Muscle of leg (tissue), 11 donors: Measurements from ENCODE around the gene ZXDC. TPM values are rescaled to one million over a fixed set of nuclear protein-coding genes. Genes with fewer than 3 reads are reported as not detected.

Experiments used
- DNase-seq: peaks from one replicate; pipeline ENCODE4 v3.0.0; 2013
- H3K27ac ChIP-seq: one replicate; pipeline ENCODE4 v1.5.1; 2013; ENCODE audit warnings: mild to moderate bottlenecking, low read length, control low read depth
- H3K27me3 ChIP-seq: one replicate; pipeline ENCODE4 v1.6.1; 2013; ENCODE audit warnings: low read length; ENCODE audit not compliant: control insufficient read depth, insufficient read depth
- H3K36me3 ChIP-seq: one replicate; pipeline ENCODE4 v1.6.1; 2013; ENCODE audit warnings: low read length; ENCODE audit not compliant: control insufficient read depth, insufficient read depth
- H3K4me1 ChIP-seq: one replicate; pipeline ENCODE4 v1.6.1; 2013; ENCODE audit warnings: low read length; ENCODE audit not compliant: control insufficient read depth, insufficient read depth
- H3K4me3 ChIP-seq: one replicate; pipeline ENCODE4 v1.5.1; 2013; ENCODE audit warnings: low read length, control low read depth
- H3K9me3 ChIP-seq: replicated peaks from 2 replicates; pipeline ENCODE4 v1.6.1; 2013; ENCODE audit warnings: low read depth, low read length; ENCODE audit not compliant: control insufficient read depth
- WGBS: methylation state at CpG from one replicate; pipeline ENCODE4 v1.1.5; 2013; ENCODE audit warnings: missing lambda C conversion rate; ENCODE audit not compliant: insufficient coverage; 5-methylcytosine and 5-hydroxymethylcytosine counted together
- polyA plus RNA-seq, 8 donors: library from polyadenylated mRNA; unstranded; fragments of 120-200 nt; gene quantifications; one replicate each; pipeline versions ENCODE4 v1.2.1 to v1.2.3, GENCODE V29; 2013; ENCODE audit warnings: inconsistent platforms in 1 of 8, low replicate concordance in 1 of 8; ENCODE audit not compliant: insufficient read length in 8 of 8, insufficient read depth in 1 of 8
- total RNA-seq: library from RNA; stranded (reverse); fragments of 120-200 nt; gene quantifications from one replicate; pipeline ENCODE4 v1.2.4, GENCODE V29; 2013

Gene ZXDC
- total and polyA plus RNA-seq, 9 donors, result 18.4 to 27.4 (median 22.2) TPM

DNA sequence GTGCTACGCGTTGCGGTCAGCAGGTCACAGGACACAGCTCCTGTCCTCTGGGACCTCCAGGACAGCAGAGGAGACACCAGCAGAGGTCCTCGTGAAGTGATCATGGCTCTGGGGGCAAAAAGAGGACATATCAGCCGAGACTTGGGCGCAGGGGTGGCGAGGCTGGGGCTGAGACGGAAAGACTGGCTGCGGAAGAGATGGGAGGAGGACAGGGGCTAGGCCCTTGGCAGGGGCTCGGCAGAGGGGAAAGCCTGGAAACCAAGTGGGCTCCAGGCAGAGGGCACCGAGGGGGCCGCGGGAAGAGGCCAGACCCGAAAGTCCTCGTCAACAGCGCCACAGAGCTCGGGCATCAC is 85.9 kb downstream of the ZXDC start:
- peaks cover 12% of the 10 kb centered on the region for H3K4me1 ChIP-seq
- H3K27me3 ChIP-seq, result peaks cover 40% of the 10 kb centered on the region
- no peak for DNase-seq
- no peaks in the 10 kb centered on the region for H3K9me3 ChIP-seq
- 54% methylated on average over 10 of the region's 17 CpGs for WGBS
- H3K36me3 ChIP-seq, result no peaks in the 10 kb centered on the region
- no peak overlapping the region for H3K4me3 ChIP-seq
- no peak overlapping the region for H3K27ac ChIP-seq

DNA sequence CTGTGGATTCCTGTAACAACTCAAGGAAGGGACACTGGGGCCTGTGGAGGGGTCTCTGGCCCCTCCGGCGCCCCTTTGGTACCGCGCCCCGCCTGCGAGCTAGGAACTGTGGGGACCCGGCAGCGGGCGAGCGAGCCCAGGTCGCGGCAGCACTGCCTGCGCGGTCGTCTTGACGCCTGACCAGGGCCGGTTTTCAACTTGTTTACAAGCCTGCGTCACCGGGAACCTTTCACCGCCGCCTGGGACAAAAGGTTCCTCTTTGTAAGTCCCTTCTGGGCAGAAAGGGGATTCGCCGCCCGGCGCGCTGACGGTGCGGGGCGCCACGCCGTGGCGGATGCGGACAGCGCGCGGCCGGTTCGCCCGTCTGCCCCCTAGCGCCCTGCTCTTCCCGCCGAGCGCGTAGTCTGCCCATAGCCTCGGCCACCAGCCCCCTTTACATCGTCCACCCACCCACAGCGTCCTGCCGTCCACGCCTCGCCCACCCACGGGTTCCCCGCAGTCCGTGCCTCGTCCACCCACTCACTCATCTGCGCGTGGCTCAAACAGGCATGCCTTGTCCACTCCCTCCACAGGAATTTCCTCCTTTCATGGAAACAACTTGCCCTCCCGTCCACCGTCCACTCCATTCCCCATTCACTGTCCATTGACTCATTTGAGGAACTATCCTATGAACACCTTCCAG is 86.4 kb downstream of the ZXDC start:
- Histone ChIP-seq H3K9me3 (no peaks in the 10 kb centered on the region), H3K27me3 (peaks cover 35% of the 10 kb centered on the region), H3K27ac (no peak overlapping the region), H3K4me3 (peak overlapping the region; percentile 51), H3K36me3 (no peaks in the 10 kb centered on the region), H3K4me1 (peaks cover 7% of the 10 kb centered on the region)
- peak; percentile 88 for DNase-seq
- WGBS, result under 1% methylated on average over 58 of the region's 58 CpGs

Other genes starting within 250 kb of the ZXDC start
- gene KLF15, start 118.5 kb downstream of the ZXDC start, total RNA-seq, result 1.6 TPM
- gene KLF15, start 118.5 kb downstream of the ZXDC start, polyA plus RNA-seq, result 1 to 10 TPM in 3 of 8 donors, under 1 TPM in 5; 0.64 to 2.1 (median 0.89) TPM
- not detected for gene CFAP100, start 81.0 kb downstream of the ZXDC start, total RNA-seq
- 1 to 10 TPM in 1 of 8 donors, under 1 TPM in 5, not detected in 2; 0.20 to 1.2 (median 0.38) TPM for gene CFAP100, start 81.0 kb downstream of the ZXDC start, polyA plus RNA-seq
- gene UROC1, start 41.9 kb upstream of the ZXDC start, total RNA-seq, result 0.04 TPM
- under 1 TPM in 5 of 8 donors, not detected in 3; 0.06 to 0.15 (median 0.10) TPM for gene UROC1, start 41.9 kb upstream of the ZXDC start, polyA plus RNA-seq
- 0.18 TPM for gene CHST13, start 48.3 kb upstream of the ZXDC start, total RNA-seq
- 1 to 10 TPM in 1 of 8 donors, under 1 TPM in 6, not detected in 1; 0.10 to 2.4 (median 0.29) TPM for gene CHST13, start 48.3 kb upstream of the ZXDC start, polyA plus RNA-seq
- gene C3orf22, start 83.0 kb upstream of the ZXDC start, total RNA-seq, result 0.04 TPM
- under 1 TPM in 1 of 8 donors, not detected in 7; 0.35 TPM for gene C3orf22, start 83.0 kb upstream of the ZXDC start, polyA plus RNA-seq
- gene TXNRD3, start 179.2 kb upstream of the ZXDC start, total RNA-seq, result 12.9 TPM
- gene TXNRD3, start 179.2 kb upstream of the ZXDC start, polyA plus RNA-seq, result 10 to 100 TPM in 2 of 8 donors, 1 to 10 TPM in 6; 7.8 to 11.1 (median 9.5) TPM
- gene CHCHD6, start 228.3 kb upstream of the ZXDC start, total RNA-seq, result 9.3 TPM
- 10 to 100 TPM in 3 of 8 donors, 1 to 10 TPM in 5; 7.3 to 11.8 (median 8.6) TPM for gene CHCHD6, start 228.3 kb upstream of the ZXDC start, polyA plus RNA-seq